SK-N-SH (cell line): ENCODE data around the gene TCEANC. TPM values are rescaled to one million over a fixed set of nuclear protein-coding genes. Genes with fewer than 3 reads are reported as not detected.
A peak's percentile ranks its signal among the peaks of the same experiment; 100 is the strongest.

Source experiments
- CTCF ChIA-PET: fragments of 300-600, 350-600 bp; formaldehyde crosslinking; extraction: SDS; loops from one replicate; lab custom pipeline; 2021; lab: Yijun Ruan, JAX
- POLR2A ChIA-PET: fragments of 350-600 bp; sonication (Branson Sonifier 250); formaldehyde crosslinking; extraction: SDS; loops from one replicate; lab custom pipeline; 2020; ENCODE audit warnings: antibody characterized with exemption, inconsistent platforms; lab: Yijun Ruan, JAX
- DNase-seq: peaks from one replicate; pipeline ENCODE4 v3.0.0; 2012
- H2AFZ ChIP-seq: fragments of 200-600 bp; sonication (generic); 2 replicates; pipeline ENCODE4 v1.8.1; 2016; ENCODE audit warnings: antibody characterized with exemption, mild to moderate bottlenecking, low read depth
- H3F3A ChIP-seq: fragments of 200-600 bp; sonication (generic); replicated peaks from 2 replicates; pipeline ENCODE3; 2016; ENCODE audit warnings: antibody characterized with exemption, mild to moderate bottlenecking; ENCODE audit not compliant: insufficient read depth
- H3K27ac ChIP-seq, 2 experiments: fragments of 200-500 bp in 1 of 2; fragments of 200-600 bp in 1 of 2; sonication (Bioruptor generic) in 1 of 2; sonication (generic), shearing (Covaris generic) in 1 of 2; 2 replicates each; pipeline versions ENCODE4 v1.5.1 to v1.6.1; 2014 to 2016; ENCODE audit warnings: low read depth in 2 of 2, inconsistent platforms in 1 of 2, low read length in 1 of 2, mild to moderate bottlenecking in 1 of 2, mixed read lengths in 1 of 2
- H3K27me3 ChIP-seq: fragments of 200-600 bp; sonication (generic), shearing (Covaris generic); 2 replicates; pipeline ENCODE4 v1.6.1; 2016; ENCODE audit warnings: mixed run types; ENCODE audit not compliant: insufficient read depth
- H3K36me3 ChIP-seq, 2 experiments: fragments of 200-500 bp in 1 of 2; fragments of 200-600 bp in 1 of 2; sonication (Bioruptor generic) in 1 of 2; sonication (generic) in 1 of 2; replicated peaks in 1 of 2; 2 replicates each; pipeline versions ENCODE3 to v1.5.1; 2014 to 2016; ENCODE audit warnings: low read length in 1 of 2, mild to moderate bottlenecking in 1 of 2; ENCODE audit not compliant: insufficient read depth in 2 of 2, control insufficient read depth in 1 of 2
- H3K4me1 ChIP-seq, 2 experiments: fragments of 200-500 bp in 1 of 2; fragments of 200-600 bp in 1 of 2; sonication (Bioruptor generic) in 1 of 2; sonication (generic), shearing (Covaris generic) in 1 of 2; 2 replicates each; pipeline versions ENCODE4 v1.5.1 to v1.6.1; 2014 to 2016; ENCODE audit warnings: low read depth in 1 of 2, low read length in 1 of 2, mixed run types in 1 of 2; ENCODE audit not compliant: insufficient read depth in 2 of 2, control insufficient read depth in 1 of 2
- H3K4me2 ChIP-seq: fragments of 200-600 bp; sonication (generic), shearing (Covaris generic); 2 replicates; pipeline ENCODE4 v1.6.1; 2017; ENCODE audit warnings: mixed run types
- H3K4me3 ChIP-seq, 2 experiments: fragments of 200-500 bp in 1 of 2; fragments of 200-600 bp in 1 of 2; sonication (Bioruptor generic) in 1 of 2; sonication (generic), shearing (Covaris generic) in 1 of 2; 2 replicates each; pipeline versions ENCODE4 v1.5.1 to v1.8.1; 2014 to 2016; ENCODE audit warnings: low read depth in 2 of 2, inconsistent platforms in 1 of 2, low read length in 1 of 2, mild to moderate bottlenecking in 1 of 2, mixed read lengths in 1 of 2, moderate library complexity in 1 of 2
- H3K79me2 ChIP-seq: fragments of 200-600 bp; sonication (generic); 2 replicates; pipeline ENCODE4 v1.8.1; 2017; ENCODE audit warnings: mild to moderate bottlenecking; ENCODE audit not compliant: insufficient read depth
- H3K9ac ChIP-seq: fragments of 200-600 bp; sonication (generic); 2 replicates; pipeline ENCODE4 v1.6.1; 2017; ENCODE audit warnings: mixed run types
- H3K9me2 ChIP-seq: fragments of 200-600 bp; sonication (generic); 2 replicates; pipeline ENCODE4 v1.6.1; 2017; ENCODE audit warnings: mixed run types
- H3K9me3 ChIP-seq: fragments of 200-600 bp; sonication (generic); 2 replicates; pipeline ENCODE4 v1.6.1; 2017; ENCODE audit warnings: mixed run types, mild to moderate bottlenecking, moderate library complexity
- H4K20me1 ChIP-seq: fragments of 200-600 bp; sonication (generic); 2 replicates; pipeline ENCODE4 v1.6.1; 2017; ENCODE audit warnings: mild to moderate bottlenecking, mixed run types; ENCODE audit not compliant: insufficient read depth
- CTCF ChIP-seq: fragments of 200-600 bp; sonication (generic); IDR thresholded peaks from 2 replicates; pipeline ENCODE4 v1.6.1; 2017; ENCODE audit warnings: antibody characterized with exemption, mild to moderate bottlenecking, moderate library complexity
- EP300 ChIP-seq, 2 experiments: IDR thresholded peaks; 2 replicates each; pipeline versions ENCODE4 v1.4.0 to v1.6.1; 2012; ENCODE audit warnings: borderline replicate concordance in 1 of 2, low read depth in 1 of 2, low read length in 1 of 2
- IRF3 ChIP-seq: fragments of 150-350 bp; IDR thresholded peaks from 2 replicates; pipeline ENCODE4 v1.6.1; 2016; ENCODE audit warnings: mild to moderate bottlenecking, low read depth, low read length
- MXI1 ChIP-seq: IDR thresholded peaks from 2 replicates; pipeline ENCODE4 v1.6.1; 2012; ENCODE audit warnings: mild to moderate bottlenecking, low read depth, low read length, improper control_type of control experiment
- RAD21 ChIP-seq: IDR thresholded peaks from 2 replicates; pipeline ENCODE4 v1.6.1; 2012; ENCODE audit warnings: mild to moderate bottlenecking, low read length
- RFX5 ChIP-seq: IDR thresholded peaks from 2 replicates; pipeline ENCODE4 v1.6.1; 2012; ENCODE audit warnings: mild to moderate bottlenecking, improper control_type of control experiment, low read length
- SIN3A ChIP-seq: IDR thresholded peaks from 2 replicates; pipeline ENCODE4 v1.6.1; 2012; ENCODE audit warnings: low read depth, mild to moderate bottlenecking, low read length, moderate library complexity, borderline replicate concordance
- TAF1 ChIP-seq: IDR thresholded peaks from 2 replicates; pipeline ENCODE4 v1.6.1; 2012; ENCODE audit warnings: low read depth, mild to moderate bottlenecking, low read length, moderate library complexity, borderline replicate concordance
- TCF12 ChIP-seq: IDR thresholded peaks from 2 replicates; pipeline ENCODE4 v1.4.0; 2012
- TEAD4 ChIP-seq: IDR thresholded peaks from 2 replicates; pipeline ENCODE4 v1.4.0; 2012; ENCODE audit warnings: mild to moderate bottlenecking, borderline replicate concordance; ENCODE audit not compliant: insufficient read depth
- YY1 ChIP-seq: IDR thresholded peaks from 2 replicates; pipeline ENCODE4 v1.4.0; 2012; ENCODE audit warnings: low read depth, mild to moderate bottlenecking
- WGBS: methylation state at CpG from one replicate; pipeline ENCODE4 v1.1.6; 2017; ENCODE audit warnings: low lambda C conversion rate; 5-methylcytosine and 5-hydroxymethylcytosine counted together
- polyA plus RNA-seq, 3 experiments: library from polyadenylated mRNA; depleted of rRNA; stranded (reverse); fragments of >200 nt; gene quantifications; 2 replicates each; pipeline ENCODE4 v1.2.3, GENCODE V29; 2012

The TCEANC gene
- polyA plus RNA-seq, 1 of the 3 experiments (the other 2 are of a cell fraction): 0.84 TPM

- peaks cover 33% of the 10 kb centered on the region for H4K20me1 ChIP-seq
Observed at GRCh38 chrX:13703589-13703988, 50.6 kb downstream of the TCEANC start.

GRCh38 chrX:13711141-13711540, 58.2 kb downstream of the TCEANC start:
- POLR2A ChIA-PET: no interaction called here
- 85% methylated on average over 4 of the region's 4 CpGs for WGBS
- no peaks in the 10 kb centered on the region for H3K9me2 ChIP-seq
- H3K36me3 ChIP-seq: peaks cover 52 to 65% of the 10 kb centered on the region in 2 experiments
- H3K9me3 ChIP-seq: no peaks in the 10 kb centered on the region
- H3K4me1 ChIP-seq: no peaks in the 10 kb centered on the region
- H4K20me1 ChIP-seq: no peaks in the 10 kb centered on the region
- H3K27me3 ChIP-seq: no peaks in the 10 kb centered on the region
- H3K27ac ChIP-seq: no peak overlapping the region
- peaks cover 37% of the 10 kb centered on the region for H3K79me2 ChIP-seq
- H2AFZ ChIP-seq: no peak overlapping the region
- TF ChIP-seq CTCF: no peak
- no peak for TF ChIP-seq TAF1
- no peak for TF ChIP-seq RAD21
- TF ChIP-seq EP300 (IDR thresholded peaks at IDR 0.05; ENCODE audit: borderline replicate concordance in 1 of 2, low read depth in 1 of 2, low read length in 1 of 2): no peak
- no peak for TF ChIP-seq IRF3
- no peak for TF ChIP-seq TEAD4
- TF ChIP-seq, all 33 proteins: peak for 0
- CTCF ChIA-PET: no interaction called here
- no peak for DNase-seq
- Histone ChIP-seq H3K4me2 (no peak overlapping the region), H3F3A (peaks cover 5% of the 10 kb centered on the region), H3K4me3 (no peak overlapping the region), H3K9ac (no peak overlapping the region)

More at GRCh38 chrX:13703589-13703988, 50.6 kb downstream of the TCEANC start:
- H3K9me3 ChIP-seq: no peaks in the 10 kb centered on the region
- H3K9me2 ChIP-seq: no peaks in the 10 kb centered on the region
- H3F3A ChIP-seq: no peaks in the 10 kb centered on the region
- H3K27me3 ChIP-seq: no peaks in the 10 kb centered on the region
- WGBS: 85% methylated on average over 3 of the region's 3 CpGs
- H3K4me3 ChIP-seq: no peak overlapping the region
- H3K4me2 ChIP-seq: 0 out of 2 replicates have a peak overlapping the region, but pooled peaks have one; percentile 35
- DNase-seq: no peak
- H2AFZ ChIP-seq: no peak overlapping the region
- CTCF ChIA-PET: interaction anchor here (0.8 kb wide), 1 partner anchor 14 kb away, joined by 4 read pairs; the partner anchor contains the start of gene RAB9A
- H3K4me1 ChIP-seq: peaks cover 0 to 14% of the 10 kb centered on the region in 2 experiments; a peak in 1 of 4 replicates
- no peak overlapping the region for H3K9ac ChIP-seq
- peak overlapping the region in 1 of 2 experiments; percentile 18; a peak in 1 of 4 replicates for H3K27ac ChIP-seq
- TF ChIP-seq MXI1 (no peak), YY1 (no peak), TCF12 (no peak), SIN3A (no peak), RFX5 (no peak)
- POLR2A ChIA-PET: no interaction called here
- peaks cover 82% of the 10 kb centered on the region for H3K79me2 ChIP-seq
- H3K36me3 ChIP-seq: peaks cover 9 to 20% of the 10 kb centered on the region in 2 experiments

Other genes starting within 250 kb of the TCEANC start
- gene EGFL6, start 83.5 kb upstream of the TCEANC start, polyA plus RNA-seq (2012; rRNA removed): 0.19 and 0.25 TPM in 2 replicates
- gene RAB9A, start 36.0 kb downstream of the TCEANC start, polyA plus RNA-seq (2012; rRNA removed): 15.3 and 16.6 TPM in 2 replicates
- 10.4 and 12.5 TPM in 2 replicates for gene TRAPPC2, start 81.5 kb downstream of the TCEANC start, polyA plus RNA-seq (2012; rRNA removed)
- gene OFD1, start 81.6 kb downstream of the TCEANC start, polyA plus RNA-seq (2012; rRNA removed): 13.4 and 16.5 TPM in 2 replicates
- 0.71 and 1.2 TPM in 2 replicates for gene GPM6B, start 164.0 kb downstream of the TCEANC start, polyA plus RNA-seq (2012; rRNA removed)